GM18511 (cell line): Measurements from ENCODE around the gene CYP27B1.

Experiments
- ATAC-seq: cut with Tn5 transposase; IDR thresholded peaks from one replicate; pipeline ENCODE4 v1.9.1; 2021; ENCODE audit warnings: mild to moderate bottlenecking, moderate library complexity; ENCODE audit not compliant: unreplicated experiment

The CYP27B1 gene

DNA sequence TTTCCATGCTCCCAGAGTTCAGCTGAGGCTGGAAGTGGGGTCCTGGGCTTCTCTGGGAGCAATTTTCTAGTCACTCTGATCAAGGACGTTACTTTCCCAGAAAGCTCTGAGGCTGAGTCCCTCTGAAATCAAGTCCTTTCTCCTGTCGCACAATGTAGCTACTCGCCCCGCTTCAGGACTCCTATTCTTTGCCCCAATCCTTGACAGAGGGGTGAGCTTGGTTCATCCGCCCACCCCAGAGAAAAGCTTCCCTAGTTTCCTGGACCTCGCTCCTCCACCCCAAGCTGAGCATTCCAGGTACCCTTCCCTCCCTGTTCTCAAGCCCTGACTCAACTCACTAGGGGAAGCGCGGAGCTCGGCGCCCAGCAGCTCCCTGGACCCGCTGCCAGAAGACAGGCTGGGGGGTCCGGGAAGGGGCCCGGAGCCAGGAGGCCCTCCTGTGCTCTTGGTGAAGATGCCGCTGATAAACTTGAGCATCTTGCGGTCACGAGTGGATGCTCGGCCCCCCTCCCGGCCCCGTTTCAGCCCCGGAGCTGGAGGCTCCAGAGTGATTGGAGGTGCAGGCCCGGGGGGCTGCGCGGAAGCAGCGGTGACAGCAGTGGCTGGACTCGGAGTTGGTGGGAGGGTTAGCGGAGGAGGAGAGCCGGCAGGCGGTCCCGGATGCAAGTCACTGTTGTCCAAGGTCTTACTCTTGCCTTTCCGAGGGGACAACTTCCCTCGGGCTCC lies 30.0 kb downstream of the CYP27B1 start:
- no peak for ATAC-seq

DNA sequence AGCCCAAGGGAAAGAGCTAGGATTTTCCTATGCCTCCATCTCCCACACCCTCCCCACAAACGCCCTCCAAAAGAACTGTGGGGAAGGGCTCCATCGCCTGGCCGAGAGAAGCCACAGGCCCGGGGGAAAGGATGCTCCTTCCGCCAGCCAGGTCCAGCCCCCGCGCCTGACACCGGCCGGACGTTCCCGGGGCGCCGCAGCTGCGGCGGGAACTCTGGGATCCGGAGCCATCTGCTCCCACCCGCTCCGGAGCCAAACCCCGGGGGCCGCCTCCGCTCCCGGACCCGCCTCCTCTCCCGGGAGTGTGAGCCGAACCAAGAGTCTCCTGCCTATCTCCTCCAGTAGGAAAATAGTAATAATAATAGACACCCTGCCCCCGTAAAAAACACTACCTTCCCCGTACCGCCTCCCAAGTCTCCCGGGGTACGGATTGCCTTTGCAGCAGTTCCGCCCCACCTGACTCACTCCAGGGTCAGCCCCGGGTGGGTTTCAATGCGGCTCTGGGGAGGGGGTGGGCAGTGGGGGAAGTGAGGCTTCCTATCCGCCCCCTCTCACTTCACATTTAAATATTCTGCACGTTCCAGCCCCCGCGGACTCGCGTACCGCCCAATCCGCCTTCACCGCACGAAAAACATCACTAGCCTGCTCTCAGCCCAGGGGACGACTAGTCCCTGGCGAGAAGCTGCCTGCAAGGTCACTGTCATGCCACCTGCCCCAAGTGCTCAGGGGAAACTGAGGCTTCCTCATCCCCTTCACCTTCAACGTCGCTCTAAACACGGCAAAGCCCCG lies 30.7 kb downstream of the CYP27B1 start:
- no peak for ATAC-seq

DNA sequence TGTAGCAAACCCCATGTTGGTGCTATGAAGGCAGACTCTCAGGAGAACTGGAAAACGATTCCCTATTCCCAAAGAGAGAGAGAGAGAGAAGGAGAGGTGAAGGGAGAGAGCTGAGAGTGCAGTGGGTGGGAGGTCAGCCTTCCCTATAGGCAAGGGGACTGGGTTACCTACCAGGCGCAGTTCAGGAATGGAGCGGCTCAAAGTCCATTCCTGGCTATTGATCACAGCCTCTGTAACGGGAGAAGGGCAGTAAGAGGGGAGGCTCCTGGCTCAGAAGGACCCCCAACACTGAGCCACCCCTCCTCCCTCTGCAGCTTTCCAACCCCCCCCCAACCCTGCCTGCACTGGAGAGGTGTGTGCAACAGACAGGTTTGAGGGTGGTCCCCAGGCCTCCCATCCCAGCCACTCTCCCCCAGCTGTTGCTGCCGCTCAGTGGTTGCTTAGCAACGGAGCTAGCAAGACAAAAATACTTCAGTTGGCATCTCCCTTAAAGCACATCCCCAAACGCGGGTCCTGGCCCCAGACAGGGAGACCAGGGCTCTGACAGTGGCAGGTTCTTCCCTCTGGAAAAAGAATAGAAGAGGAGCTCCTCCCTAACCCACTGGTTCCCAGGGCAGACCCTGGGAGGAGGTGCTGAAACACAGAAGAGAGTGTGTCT lies 31.6 kb downstream of the CYP27B1 start:
- ATAC-seq: no peak

- no peak for ATAC-seq
Measured at GRCh38 chr12:57734591-57734990, 32.3 kb downstream of the CYP27B1 start.

GRCh38 chr12:57733928-57734327 lies 33.0 kb downstream of the CYP27B1 start:
- ATAC-seq: no peak

DNA sequence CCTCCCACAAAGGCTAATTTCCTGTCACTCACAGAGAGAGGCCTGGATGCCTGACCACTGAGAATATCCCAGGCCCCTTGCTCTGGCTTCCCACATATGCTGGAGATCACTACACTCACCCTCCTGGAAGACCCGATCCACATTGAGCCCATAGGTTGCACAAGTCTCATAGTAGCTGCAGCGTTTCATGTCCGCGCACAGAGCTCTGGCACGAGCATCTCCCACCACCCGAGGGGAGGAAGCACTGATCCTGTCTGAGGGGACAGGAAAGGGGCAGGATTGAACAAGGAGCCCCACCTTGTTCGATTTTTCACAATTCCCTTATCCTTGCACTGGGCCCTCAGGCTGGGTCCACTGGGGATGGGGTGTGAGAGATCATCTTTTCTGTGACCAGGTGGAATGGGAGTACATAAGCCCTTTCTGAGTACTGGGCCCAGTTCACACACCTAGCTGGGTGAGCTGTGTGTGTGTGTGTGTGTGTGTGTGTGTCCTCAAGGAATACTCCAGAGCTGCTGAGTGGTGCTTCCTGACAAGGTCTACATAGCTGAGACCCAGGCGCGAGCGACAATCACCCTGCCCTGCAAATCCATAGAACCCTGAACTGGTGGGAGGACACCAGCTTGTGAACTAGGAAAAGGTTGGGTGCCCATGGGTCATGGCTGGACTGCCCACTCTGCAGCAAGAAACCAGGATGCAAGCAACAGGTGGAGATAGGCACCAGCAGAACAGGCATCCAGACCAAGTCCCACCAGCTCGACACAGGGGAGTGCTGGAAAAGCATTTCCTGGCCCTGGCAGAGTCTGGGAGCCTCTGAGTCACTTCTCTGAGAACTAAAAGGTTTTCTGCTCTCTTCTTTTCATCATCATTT lies 33.9 kb downstream of the CYP27B1 start:
- no peak for ATAC-seq

GRCh38 chr12:57732270-57732669 lies 34.6 kb downstream of the CYP27B1 start:
- ATAC-seq: no peak

DNA sequence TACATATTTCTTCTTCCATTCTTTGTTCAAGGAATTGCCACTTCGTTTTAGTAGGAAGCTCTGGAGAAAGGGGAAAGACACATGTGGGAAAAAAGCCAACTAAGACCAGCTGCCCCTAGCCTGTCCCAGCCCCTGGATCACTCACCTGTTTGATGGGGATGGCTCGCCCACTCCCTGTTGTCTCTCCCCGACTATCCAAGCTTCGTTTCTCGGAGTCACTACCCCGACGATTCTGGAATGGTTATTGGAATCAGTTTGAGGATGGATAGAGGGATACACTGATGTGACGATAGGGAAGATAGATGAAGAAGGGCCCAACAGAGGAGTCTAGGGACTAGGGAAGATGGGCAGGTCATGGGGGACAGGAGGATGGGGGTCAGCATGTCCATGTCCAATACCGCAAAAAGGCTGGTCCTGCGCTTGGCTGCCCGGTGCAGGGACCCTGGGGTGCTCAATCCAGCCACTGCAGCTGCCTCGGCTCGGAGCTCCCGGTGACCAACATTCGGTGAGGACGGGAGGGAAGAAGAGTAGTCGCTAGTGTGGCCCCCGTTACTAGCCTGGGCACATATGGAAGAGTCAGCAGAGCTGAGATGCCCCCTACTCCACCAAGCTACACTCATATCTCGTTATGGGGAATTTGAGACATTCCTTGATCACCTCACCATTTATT lies 35.3 kb downstream of the CYP27B1 start:
- ATAC-seq: no peak

DNA sequence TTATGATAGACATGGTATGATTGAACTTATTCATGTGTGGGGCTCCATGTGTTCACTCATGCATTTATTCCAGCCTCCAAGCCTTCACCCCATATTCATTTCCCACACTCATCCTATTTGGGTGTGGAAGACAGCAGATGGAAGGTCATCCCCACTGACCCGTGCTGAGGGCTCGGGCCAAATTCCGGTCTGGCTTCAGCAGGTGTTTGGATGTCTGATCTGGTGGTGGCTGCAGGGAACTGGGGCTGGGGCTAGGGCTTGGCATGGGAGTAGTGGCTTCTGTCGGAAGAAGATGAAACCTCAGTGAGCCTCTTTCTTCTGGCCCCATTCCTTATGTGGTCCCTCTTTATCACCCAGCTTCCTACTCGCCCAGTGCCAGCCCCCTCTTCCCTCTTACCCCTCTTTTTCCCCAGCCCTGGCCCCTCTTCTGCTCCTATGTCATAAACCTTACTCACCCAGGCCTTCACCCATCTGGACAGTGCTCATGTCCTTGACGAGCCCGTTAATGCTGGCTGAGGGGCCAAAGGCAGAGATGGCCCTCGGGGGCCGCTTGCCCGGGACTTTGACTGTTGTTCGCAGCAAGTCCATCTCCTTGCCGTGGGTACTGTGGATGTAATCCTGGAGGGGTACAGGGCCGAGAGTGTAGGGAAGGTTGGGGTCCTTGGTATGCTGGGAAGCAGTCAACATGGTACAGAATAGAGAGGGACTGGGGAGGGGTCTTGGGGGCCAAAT lies 36.4 kb downstream of the CYP27B1 start:
- no peak for ATAC-seq

GRCh38 chr12:57729321-57729844 lies 37.5 kb downstream of the CYP27B1 start:
- ATAC-seq: no peak

GRCh38 chr12:57727758-57728395 lies 39.0 kb downstream of the CYP27B1 start:
- ATAC-seq: no peak

DNA sequence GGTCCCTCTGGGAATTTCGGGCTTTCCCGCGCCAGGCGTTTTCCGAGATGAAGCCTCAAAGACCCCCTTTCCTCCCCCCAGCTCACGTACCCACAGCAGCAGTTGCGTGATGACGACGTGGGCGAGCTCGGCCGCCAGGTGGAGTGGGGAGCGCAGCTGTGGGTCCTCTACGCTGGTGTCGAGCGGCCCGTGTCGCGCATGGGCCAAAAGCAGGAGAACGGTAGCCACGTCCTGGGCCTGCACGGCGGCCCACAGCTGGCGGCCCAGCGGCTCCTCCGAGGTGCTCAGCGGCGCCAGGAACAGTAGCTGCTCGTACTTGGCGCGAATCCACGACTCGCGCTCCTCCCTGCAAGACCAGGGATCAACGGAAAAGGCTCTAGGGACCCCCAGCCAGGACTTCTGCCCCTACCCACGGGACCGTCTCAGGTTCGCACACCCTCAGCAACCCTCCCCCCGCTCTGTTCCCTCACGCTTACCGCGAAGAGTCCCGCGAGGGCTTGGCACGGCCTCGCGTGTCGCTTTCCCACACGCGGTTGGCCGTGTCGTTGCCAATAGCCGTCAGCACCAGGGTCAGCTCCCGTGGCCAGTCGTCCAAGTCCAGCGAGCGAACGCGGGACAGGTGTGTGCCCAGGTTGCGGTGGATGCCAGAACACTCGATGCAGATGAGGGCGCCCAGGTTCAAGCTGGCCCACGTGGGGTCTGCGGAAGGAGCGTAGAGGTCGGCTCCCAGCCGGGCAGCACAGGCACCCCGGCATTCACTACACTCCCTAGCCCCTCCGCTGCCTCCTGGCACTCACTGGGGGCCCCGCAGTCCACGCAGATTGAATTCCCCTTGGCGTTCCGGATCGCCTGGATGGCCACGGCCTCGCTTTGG lies 39.8 kb downstream of the CYP27B1 start:
- ATAC-seq: no peak

GRCh38 chr12:57726151-57726883 lies 40.6 kb downstream of the CYP27B1 start:
- no peak for ATAC-seq

GRCh38 chr12:57725851-57726150 lies 41.1 kb downstream of the CYP27B1 start:
- ATAC-seq: no peak

DNA sequence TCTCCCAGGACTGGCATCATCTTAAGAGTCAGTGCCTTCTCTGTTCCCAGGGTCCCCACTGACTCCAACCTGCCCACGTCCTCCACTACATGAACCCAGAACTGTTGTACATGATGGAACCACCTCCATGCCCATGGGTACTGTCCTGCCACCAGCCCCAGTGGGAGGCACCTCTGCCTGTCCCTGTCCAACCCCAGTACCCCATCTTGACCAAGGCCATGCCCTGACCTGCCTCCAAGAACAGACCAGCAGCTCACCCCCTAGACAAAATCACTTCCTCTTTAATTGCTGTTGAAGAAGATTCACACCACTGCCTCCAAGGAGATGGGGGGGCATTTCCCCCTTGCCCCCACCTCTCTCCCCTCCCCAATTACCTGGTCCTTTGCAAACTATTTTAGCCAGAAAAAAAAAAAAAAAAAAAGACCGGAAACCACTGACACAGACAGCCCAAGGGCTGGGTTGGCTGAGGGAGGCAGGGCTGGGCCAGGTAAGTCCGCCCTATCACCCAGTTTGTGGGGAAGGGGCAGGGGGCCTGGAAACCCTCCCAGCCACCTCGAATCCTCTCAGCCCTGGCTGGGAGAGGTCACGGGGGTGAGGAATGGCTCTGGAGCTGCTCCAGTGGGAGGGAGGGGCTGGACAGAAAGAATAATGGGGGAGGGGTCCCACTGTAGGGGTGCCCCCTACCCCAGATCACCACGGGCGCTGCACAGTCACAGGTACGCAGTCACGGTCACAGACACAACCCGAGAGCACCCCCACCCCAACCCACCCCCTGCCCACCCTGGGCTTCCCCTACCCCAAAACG lies 41.7 kb downstream of the CYP27B1 start:
- no peak for ATAC-seq

GRCh38 chr12:57724003-57724935 lies 42.6 kb downstream of the CYP27B1 start:
- no peak for ATAC-seq
